ENCODE results near the gene LELP1. TPM values are rescaled to one million over a fixed set of nuclear protein-coding genes. Genes with fewer than 3 reads are reported as not detected.

Gene LELP1
- total and polyA plus RNA-seq, 7 donors = not detected

GRCh38 chr1:153195216-153195615 lies 8.0 kb upstream of the LELP1 start:
- H3K27me3 ChIP-seq (ENCODE audit: insufficient read depth in 3 of 3, low read length in 2 of 3) = peaks cover 2 to 7% (median 3%) of the 10 kb centered on the region in 3 donors
- H3K4me1 ChIP-seq = no peaks in the 10 kb centered on the region
- WGBS, 3 donors = 72 to 78% (median 75%) methylated on average over 4 of the region's 4 CpGs
- intact Hi-C loops (cut with DNase I) = no loop called here
- DNase-seq = no peak
- TF ChIP-seq CTCF (IDR thresholded peaks at IDR 0.05) = no peak
- H3K27ac ChIP-seq = no peak overlapping the region
- ATAC-seq = no peak
- H3K9me3 ChIP-seq = no peaks in the 10 kb centered on the region
- no peak overlapping the region for H3K4me3 ChIP-seq
- no peaks in the 10 kb centered on the region for H3K36me3 ChIP-seq (ENCODE audit: insufficient read depth in 1 of 2, low read depth in 1 of 2)

GRCh38 chr1:153202006-153202405 lies 1.2 kb upstream of the LELP1 start:
- intact Hi-C loops (cut with DNase I) = no loop called here
- Histone ChIP-seq H3K36me3 (ENCODE audit: insufficient read depth in 1 of 2, low read depth in 1 of 2) (no peaks in the 10 kb centered on the region), H3K27ac (no peak overlapping the region), H3K27me3 (ENCODE audit: insufficient read depth in 3 of 3, low read length in 2 of 3) (peaks cover 0 to 3% (median 0%) of the 10 kb centered on the region in 3 donors), H3K4me1 (no peaks in the 10 kb centered on the region), H3K4me3 (no peak overlapping the region), H3K9me3 (no peaks in the 10 kb centered on the region)
- ATAC-seq (no peak), DNase-seq (no peak)
- 57 to 72% (median 64%) methylated on average over 4 of the region's 4 CpGs for WGBS, 3 donors
- TF ChIP-seq CTCF (IDR thresholded peaks at IDR 0.05) = no peak

- WGBS, 3 donors = 78 to 87% (median 83%) methylated on average over 9 of the region's 9 CpGs
- Histone ChIP-seq H3K9me3 (no peaks in the 10 kb centered on the region), H3K4me3 (no peak overlapping the region), H3K36me3 (ENCODE audit: insufficient read depth in 1 of 2, low read depth in 1 of 2) (no peaks in the 10 kb centered on the region), H3K27me3 (ENCODE audit: insufficient read depth in 3 of 3, low read length in 2 of 3) (peaks cover 0 to 2% (median 0%) of the 10 kb centered on the region in 3 donors), H3K27ac (no peak overlapping the region), H3K4me1 (no peaks in the 10 kb centered on the region)
- ATAC-seq = no peak
- no peak for DNase-seq
- no peak for TF ChIP-seq CTCF (IDR thresholded peaks at IDR 0.05)
- intact Hi-C loops (cut with DNase I) = no loop called here
These were observed 3.4 kb downstream of the LELP1 start for GRCh38 chr1:153206631-153207030.

DNA sequence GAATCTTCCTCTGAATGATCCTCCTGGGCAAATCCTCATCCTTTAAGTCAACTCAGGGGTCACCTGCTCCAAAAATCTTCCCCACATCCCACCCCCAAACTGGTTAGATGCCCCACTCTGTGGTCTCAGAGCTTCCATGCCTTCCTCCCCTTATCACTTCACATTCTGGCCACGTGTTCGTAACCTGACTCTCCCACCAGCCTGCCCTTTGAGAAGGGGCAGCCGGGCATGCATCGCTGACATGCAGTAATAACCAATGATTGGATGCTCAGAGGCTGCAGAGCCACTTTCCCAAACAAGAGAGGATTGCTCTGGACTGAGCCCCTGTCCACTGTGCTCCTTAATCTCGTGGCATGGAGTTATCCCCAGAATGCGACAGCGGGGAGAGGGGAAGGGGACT lies 7.0 kb downstream of the LELP1 start:
- no peaks in the 10 kb centered on the region for H3K4me1 ChIP-seq
- TF ChIP-seq CTCF (IDR thresholded peaks at IDR 0.05) = no peak
- H3K27me3 ChIP-seq (ENCODE audit: insufficient read depth in 3 of 3, low read length in 2 of 3) = peaks cover 0 to 2% (median 0%) of the 10 kb centered on the region in 3 donors
- intact Hi-C loops (cut with DNase I) = no loop called here
- no peaks in the 10 kb centered on the region for H3K9me3 ChIP-seq
- 33 to 48% (median 40%) methylated on average over 7 of the region's 7 CpGs for WGBS, 3 donors
- H3K4me3 ChIP-seq = no peak overlapping the region
- no peak for DNase-seq
- no peak overlapping the region for H3K27ac ChIP-seq
- no peak for ATAC-seq
- no peaks in the 10 kb centered on the region for H3K36me3 ChIP-seq (ENCODE audit: insufficient read depth in 1 of 2, low read depth in 1 of 2)

DNA sequence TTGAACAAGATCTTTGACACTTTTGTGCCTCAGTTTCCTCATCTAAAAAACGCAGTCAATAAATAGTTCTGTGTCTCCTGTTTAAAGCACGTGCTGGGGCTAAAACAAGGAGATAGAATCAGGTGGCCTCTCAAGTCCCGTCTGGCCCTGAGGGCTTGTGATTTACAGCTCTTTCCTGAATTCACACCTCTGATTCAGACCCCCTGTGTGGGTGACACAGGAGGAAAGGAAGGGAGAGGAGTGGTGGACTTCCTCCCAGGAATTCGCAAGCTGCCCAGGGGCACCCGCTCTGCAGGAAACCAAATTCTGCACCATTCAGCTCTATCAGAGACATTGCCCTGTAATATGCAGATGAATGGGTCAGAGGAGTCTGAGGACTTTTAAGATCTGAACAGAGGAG lies 9.0 kb downstream of the LELP1 start:
- no peak for TF ChIP-seq CTCF (IDR thresholded peaks at IDR 0.05)
- no peak for DNase-seq
- Histone ChIP-seq H3K27ac (no peak overlapping the region), H3K9me3 (no peaks in the 10 kb centered on the region), H3K36me3 (ENCODE audit: insufficient read depth in 1 of 2, low read depth in 1 of 2) (no peaks in the 10 kb centered on the region), H3K4me1 (no peaks in the 10 kb centered on the region), H3K4me3 (no peak overlapping the region), H3K27me3 (ENCODE audit: insufficient read depth in 3 of 3, low read length in 2 of 3) (peaks cover 0 to under 1% (median 0%) of the 10 kb centered on the region in 3 donors)
- WGBS, 3 donors = 40 to 46% (median 42%) methylated on average over 5 of the region's 5 CpGs
- intact Hi-C loops (cut with DNase I) = no loop called here
- no peak for ATAC-seq

Data from psoas muscle (tissue), 8 donors.